ENCODE results near the gene CPE.

The CPE gene

DNA sequence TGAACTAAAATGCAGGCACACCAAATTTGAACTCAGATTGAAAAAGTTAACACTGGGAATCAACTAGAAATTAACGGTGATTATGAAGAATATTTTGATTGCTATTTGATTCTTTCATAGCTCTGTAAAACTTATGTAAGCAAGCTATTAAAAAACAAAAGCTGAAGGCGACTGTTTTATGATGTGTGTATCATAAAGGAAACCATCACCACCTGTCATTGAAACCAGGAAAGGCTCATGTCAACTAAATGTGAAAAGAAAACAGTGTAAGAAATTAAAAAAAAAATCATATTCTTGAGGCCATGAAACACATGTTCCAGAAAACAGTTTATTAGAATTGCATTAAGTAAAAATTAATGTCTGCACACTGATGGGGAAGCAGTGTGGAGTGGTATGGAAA, 24.2 kb downstream of the CPE start:
- TF ChIP-seq TAF1 (IDR thresholded peaks at IDR 0.05; ENCODE audit: borderline replicate concordance, insufficient read depth, low read length) (no peak), POLR2AphosphoS5 (IDR thresholded peaks at IDR 0.05; ENCODE audit: low read depth, low read length) (no peak), FOXP2 (optimal IDR thresholded peaks at IDR 0.05; ENCODE audit: borderline replicate concordance, extremely low read depth, extremely low read length, insufficient read depth) (no peak), SIN3A (IDR thresholded peaks at IDR 0.05; ENCODE audit: borderline replicate concordance, insufficient read depth, low read length) (no peak)
- TF ChIP-seq, protein P1, sequence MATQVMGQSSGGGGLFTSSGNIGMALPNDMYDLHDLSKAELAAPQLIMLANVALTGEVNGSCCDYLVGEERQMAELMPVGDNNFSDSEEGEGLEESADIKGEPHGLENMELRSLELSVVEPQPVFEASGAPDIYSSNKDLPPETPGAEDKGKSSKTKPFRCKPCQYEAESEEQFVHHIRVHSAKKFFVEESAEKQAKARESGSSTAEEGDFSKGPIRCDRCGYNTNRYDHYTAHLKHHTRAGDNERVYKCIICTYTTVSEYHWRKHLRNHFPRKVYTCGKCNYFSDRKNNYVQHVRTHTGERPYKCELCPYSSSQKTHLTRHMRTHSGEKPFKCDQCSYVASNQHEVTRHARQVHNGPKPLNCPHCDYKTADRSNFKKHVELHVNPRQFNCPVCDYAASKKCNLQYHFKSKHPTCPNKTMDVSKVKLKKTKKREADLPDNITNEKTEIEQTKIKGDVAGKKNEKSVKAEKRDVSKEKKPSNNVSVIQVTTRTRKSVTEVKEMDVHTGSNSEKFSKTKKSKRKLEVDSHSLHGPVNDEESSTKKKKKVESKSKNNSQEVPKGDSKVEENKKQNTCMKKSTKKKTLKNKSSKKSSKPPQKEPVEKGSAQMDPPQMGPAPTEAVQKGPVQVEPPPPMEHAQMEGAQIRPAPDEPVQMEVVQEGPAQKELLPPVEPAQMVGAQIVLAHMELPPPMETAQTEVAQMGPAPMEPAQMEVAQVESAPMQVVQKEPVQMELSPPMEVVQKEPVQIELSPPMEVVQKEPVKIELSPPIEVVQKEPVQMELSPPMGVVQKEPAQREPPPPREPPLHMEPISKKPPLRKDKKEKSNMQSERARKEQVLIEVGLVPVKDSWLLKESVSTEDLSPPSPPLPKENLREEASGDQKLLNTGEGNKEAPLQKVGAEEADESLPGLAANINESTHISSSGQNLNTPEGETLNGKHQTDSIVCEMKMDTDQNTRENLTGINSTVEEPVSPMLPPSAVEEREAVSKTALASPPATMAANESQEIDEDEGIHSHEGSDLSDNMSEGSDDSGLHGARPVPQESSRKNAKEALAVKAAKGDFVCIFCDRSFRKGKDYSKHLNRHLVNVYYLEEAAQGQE (IDR thresholded peaks at IDR 0.05; ENCODE audit: insufficient read depth in 1 of 2, low read depth in 2 of 2, low read length in 2 of 2), result no peak

DNA sequence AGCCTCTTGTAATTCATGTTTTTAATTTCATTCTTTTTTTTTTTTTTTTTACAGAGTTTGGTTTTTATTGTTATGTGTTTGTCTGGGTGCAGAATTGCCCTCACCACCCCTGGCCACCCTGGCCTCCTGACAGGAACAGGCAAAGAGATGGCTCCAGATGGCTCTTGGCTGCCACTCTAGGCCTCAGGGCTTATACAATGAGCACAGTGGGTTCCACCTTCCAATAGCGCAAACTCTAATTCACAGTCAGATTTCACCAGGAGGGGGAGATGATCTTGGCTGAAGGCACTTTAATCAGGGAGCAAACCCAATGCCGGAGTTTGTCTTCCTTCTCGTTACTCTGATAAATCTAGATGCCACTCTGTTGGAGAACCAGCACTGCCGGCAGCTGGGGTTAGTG, 24.8 kb downstream of the CPE start:
- TF ChIP-seq POLR2AphosphoS5 (IDR thresholded peaks at IDR 0.05; ENCODE audit: low read depth, low read length), result no peak
- no peak for TF ChIP-seq TAF1 (IDR thresholded peaks at IDR 0.05; ENCODE audit: borderline replicate concordance, insufficient read depth, low read length)
- TF ChIP-seq, protein P1 (IDR thresholded peaks at IDR 0.05; ENCODE audit: insufficient read depth in 1 of 2, low read depth in 2 of 2, low read length in 2 of 2), result no peak
- no peak for TF ChIP-seq FOXP2 (optimal IDR thresholded peaks at IDR 0.05; ENCODE audit: borderline replicate concordance, extremely low read depth, extremely low read length, insufficient read depth)
- no peak for TF ChIP-seq SIN3A (IDR thresholded peaks at IDR 0.05; ENCODE audit: borderline replicate concordance, insufficient read depth, low read length)

DNA sequence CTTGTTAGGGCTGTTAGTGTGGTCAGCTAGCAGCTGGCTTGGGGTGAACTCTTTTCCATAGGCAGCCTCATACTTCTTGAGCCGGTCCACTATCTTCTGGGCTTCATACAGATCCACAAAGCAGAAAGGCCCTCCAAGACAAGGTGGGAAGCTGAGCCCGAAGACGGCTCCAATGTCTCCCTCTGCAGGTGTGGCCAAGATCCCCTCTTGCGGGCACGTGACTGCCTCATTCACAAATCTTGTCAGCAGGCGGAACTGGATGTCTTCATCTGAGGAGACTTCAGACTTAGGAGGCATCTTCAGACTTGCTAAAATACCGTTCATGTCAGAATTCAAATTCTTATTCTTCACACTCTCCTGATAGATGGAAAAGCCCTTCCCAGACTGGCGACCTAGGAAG, 25.3 kb downstream of the CPE start:
- TF ChIP-seq POLR2AphosphoS5 (IDR thresholded peaks at IDR 0.05; ENCODE audit: low read depth, low read length) (no peak), TAF1 (IDR thresholded peaks at IDR 0.05; ENCODE audit: borderline replicate concordance, insufficient read depth, low read length) (no peak), SIN3A (IDR thresholded peaks at IDR 0.05; ENCODE audit: borderline replicate concordance, insufficient read depth, low read length) (no peak), FOXP2 (optimal IDR thresholded peaks at IDR 0.05; ENCODE audit: borderline replicate concordance, extremely low read depth, extremely low read length, insufficient read depth) (no peak)
- TF ChIP-seq, protein P1 (IDR thresholded peaks at IDR 0.05; ENCODE audit: insufficient read depth in 1 of 2, low read depth in 2 of 2, low read length in 2 of 2), result no peak

DNA sequence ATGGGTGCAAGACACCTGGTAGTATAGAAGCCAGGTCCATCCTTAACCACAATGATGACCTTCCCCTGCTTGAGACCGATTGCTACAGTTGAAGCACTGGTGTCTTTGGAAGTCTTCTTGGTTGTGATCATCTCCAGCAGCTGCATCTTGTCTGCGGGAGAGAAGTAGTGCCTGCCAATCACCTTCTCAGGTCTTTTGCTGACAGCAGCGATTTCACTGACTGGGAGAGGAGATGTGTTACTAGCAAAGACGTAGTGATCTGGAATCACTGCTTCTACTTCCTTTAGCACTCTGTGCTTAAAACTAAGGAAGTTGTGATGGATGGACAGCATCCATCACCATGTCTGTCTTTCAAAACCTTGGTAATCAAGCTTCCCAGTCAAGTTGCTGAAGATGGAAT, 25.9 kb downstream of the CPE start:
- TF ChIP-seq SIN3A (IDR thresholded peaks at IDR 0.05; ENCODE audit: borderline replicate concordance, insufficient read depth, low read length), result no peak
- TF ChIP-seq, protein P1 (IDR thresholded peaks at IDR 0.05; ENCODE audit: insufficient read depth in 1 of 2, low read depth in 2 of 2, low read length in 2 of 2), result no peak
- TF ChIP-seq POLR2AphosphoS5 (IDR thresholded peaks at IDR 0.05; ENCODE audit: low read depth, low read length), result no peak
- TF ChIP-seq TAF1 (IDR thresholded peaks at IDR 0.05; ENCODE audit: borderline replicate concordance, insufficient read depth, low read length), result no peak
- TF ChIP-seq FOXP2 (optimal IDR thresholded peaks at IDR 0.05; ENCODE audit: borderline replicate concordance, extremely low read depth, extremely low read length, insufficient read depth), result no peak

DNA sequence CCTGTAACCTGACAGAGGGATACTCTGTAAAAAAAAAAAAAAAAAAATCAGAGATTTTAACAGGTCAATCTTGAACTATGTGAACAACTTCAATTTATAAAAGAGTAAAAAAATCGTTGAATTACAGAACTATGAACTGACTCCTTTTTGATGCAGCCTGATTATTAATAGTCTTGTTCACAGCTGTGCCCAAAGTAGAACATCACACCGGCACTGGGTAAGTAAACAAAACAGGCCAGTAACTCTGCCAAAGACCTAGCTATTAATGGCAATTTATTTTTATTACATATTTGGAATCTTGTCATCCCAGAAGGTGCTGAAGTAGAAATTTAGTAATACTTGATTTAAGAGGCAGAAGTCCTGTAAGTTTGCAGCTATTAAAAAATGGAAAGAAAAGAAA, 31.4 kb downstream of the CPE start:
- TF ChIP-seq, protein P1 (IDR thresholded peaks at IDR 0.05; ENCODE audit: insufficient read depth in 1 of 2, low read depth in 2 of 2, low read length in 2 of 2), result no peak
- TF ChIP-seq SIN3A (IDR thresholded peaks at IDR 0.05; ENCODE audit: borderline replicate concordance, insufficient read depth, low read length) (no peak), POLR2AphosphoS5 (IDR thresholded peaks at IDR 0.05; ENCODE audit: low read depth, low read length) (no peak), TAF1 (IDR thresholded peaks at IDR 0.05; ENCODE audit: borderline replicate concordance, insufficient read depth, low read length) (no peak), FOXP2 (optimal IDR thresholded peaks at IDR 0.05; ENCODE audit: borderline replicate concordance, extremely low read depth, extremely low read length, insufficient read depth) (no peak)

All from PFSK-1 (cell line).